Measurements from ENCODE around the gene DNAJB11.

DNA sequence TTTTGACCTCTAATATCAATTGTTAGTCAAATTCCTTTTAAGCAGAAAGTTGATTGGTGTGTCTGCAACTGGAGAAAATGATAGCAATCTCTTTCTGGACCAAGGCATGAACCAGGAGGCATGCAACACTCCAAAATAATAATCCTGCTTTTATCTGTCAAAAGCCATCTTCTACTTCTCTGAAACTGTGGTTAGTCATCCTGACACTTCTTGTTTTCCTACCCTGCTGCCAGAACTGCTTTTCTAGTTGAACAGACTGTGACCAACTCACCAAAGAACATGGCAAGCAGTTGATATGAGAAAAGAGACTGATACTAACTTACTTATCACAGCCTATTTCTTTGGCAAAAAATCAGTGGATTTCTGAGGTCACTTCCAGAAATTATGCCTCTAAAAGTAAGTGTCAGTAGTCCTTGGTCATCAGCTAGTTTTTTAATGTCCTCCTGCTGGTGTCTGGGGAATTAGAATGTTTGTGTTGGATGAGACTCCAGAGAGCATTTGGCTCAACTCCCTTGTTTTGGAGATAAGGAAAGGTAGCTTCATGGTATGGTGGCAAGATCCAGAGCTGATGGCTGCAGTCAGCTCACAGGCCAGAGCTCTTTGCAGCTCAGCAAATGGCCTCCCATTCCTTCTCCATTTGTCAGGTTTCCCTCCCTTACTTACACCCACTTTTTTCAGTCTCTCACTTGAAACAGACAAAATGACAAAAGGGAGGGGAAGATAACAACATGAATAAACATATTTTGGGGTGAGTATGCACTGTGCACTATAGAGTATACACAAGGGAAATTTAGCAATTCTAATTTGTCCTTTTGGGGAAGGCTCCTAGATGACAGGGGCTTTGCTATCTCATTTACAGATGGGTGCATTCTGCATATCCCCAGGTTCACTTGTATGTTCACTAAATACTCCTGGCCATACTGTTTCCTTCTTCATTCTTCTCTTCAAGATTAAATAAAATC is 33.4 kb upstream of the DNAJB11 start:
- TF ChIP-seq POLR2AphosphoS5 (IDR thresholded peaks at IDR 0.05; ENCODE audit: low read depth) = no peak
- TF ChIP-seq, protein P1, sequence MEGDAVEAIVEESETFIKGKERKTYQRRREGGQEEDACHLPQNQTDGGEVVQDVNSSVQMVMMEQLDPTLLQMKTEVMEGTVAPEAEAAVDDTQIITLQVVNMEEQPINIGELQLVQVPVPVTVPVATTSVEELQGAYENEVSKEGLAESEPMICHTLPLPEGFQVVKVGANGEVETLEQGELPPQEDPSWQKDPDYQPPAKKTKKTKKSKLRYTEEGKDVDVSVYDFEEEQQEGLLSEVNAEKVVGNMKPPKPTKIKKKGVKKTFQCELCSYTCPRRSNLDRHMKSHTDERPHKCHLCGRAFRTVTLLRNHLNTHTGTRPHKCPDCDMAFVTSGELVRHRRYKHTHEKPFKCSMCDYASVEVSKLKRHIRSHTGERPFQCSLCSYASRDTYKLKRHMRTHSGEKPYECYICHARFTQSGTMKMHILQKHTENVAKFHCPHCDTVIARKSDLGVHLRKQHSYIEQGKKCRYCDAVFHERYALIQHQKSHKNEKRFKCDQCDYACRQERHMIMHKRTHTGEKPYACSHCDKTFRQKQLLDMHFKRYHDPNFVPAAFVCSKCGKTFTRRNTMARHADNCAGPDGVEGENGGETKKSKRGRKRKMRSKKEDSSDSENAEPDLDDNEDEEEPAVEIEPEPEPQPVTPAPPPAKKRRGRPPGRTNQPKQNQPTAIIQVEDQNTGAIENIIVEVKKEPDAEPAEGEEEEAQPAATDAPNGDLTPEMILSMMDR (IDR thresholded peaks at IDR 0.05; ENCODE audit: insufficient read depth, low read length) = no peak
- TF ChIP-seq GABPA (IDR thresholded peaks at IDR 0.05; ENCODE audit: low read depth) = no peak
- TF ChIP-seq, protein P2, sequence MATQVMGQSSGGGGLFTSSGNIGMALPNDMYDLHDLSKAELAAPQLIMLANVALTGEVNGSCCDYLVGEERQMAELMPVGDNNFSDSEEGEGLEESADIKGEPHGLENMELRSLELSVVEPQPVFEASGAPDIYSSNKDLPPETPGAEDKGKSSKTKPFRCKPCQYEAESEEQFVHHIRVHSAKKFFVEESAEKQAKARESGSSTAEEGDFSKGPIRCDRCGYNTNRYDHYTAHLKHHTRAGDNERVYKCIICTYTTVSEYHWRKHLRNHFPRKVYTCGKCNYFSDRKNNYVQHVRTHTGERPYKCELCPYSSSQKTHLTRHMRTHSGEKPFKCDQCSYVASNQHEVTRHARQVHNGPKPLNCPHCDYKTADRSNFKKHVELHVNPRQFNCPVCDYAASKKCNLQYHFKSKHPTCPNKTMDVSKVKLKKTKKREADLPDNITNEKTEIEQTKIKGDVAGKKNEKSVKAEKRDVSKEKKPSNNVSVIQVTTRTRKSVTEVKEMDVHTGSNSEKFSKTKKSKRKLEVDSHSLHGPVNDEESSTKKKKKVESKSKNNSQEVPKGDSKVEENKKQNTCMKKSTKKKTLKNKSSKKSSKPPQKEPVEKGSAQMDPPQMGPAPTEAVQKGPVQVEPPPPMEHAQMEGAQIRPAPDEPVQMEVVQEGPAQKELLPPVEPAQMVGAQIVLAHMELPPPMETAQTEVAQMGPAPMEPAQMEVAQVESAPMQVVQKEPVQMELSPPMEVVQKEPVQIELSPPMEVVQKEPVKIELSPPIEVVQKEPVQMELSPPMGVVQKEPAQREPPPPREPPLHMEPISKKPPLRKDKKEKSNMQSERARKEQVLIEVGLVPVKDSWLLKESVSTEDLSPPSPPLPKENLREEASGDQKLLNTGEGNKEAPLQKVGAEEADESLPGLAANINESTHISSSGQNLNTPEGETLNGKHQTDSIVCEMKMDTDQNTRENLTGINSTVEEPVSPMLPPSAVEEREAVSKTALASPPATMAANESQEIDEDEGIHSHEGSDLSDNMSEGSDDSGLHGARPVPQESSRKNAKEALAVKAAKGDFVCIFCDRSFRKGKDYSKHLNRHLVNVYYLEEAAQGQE (IDR thresholded peaks at IDR 0.05; ENCODE audit: insufficient replicate concordance, low read depth) = no peak

Data from HL-60 (cell line).